IMR-90 (cell line): ENCODE results near the gene OR52M1. TPM values are rescaled to one million over a fixed set of nuclear protein-coding genes. Genes with fewer than 3 reads are reported as not detected.

Experiments used
- ATAC-seq: fragments of 200-7000 bp; cut with Tn5 transposase; 2 replicates; pipeline ENCODE4 v1.9.1; 2020; ENCODE audit warnings: low read depth, mild to moderate bottlenecking, moderate library complexity
- BruUV-seq: library from RNA; stranded (reverse); fragments of 400-500 nt; replicated peaks from 2 replicates; lab custom pipeline; 2021; lab: Mats Ljungman, UMichigan
- CTCF ChIA-PET: fragments of 300-600 bp; formaldehyde crosslinking; extraction: SDS; loops from one replicate; lab custom pipeline; 2021; ENCODE audit warnings: antibody characterized with exemption; lab: Yijun Ruan, JAX
- POLR2A ChIA-PET: fragments of 300-600 bp; sonication (Branson Sonifier 250); formaldehyde crosslinking; loops from one replicate; lab custom pipeline; 2022; ENCODE audit warnings: antibody characterized with exemption; ENCODE audit not compliant: unreplicated experiment; lab: Charles Lee
- DNase-seq: peaks from one replicate; pipeline ENCODE4 v3.0.0; 2013
- H2AFZ ChIP-seq: replicated peaks from 2 replicates; pipeline ENCODE3; 2013; ENCODE audit warnings: low read length, mild to moderate bottlenecking; ENCODE audit not compliant: poor library complexity
- H2AK5ac ChIP-seq: 2 replicates; pipeline ENCODE4 v1.6.1; 2013; ENCODE audit warnings: low read depth, low read length, inconsistent platforms
- H2AK9ac ChIP-seq: replicated peaks from 2 replicates; pipeline ENCODE3; 2013; ENCODE audit warnings: mild to moderate bottlenecking, low read depth, low read length, moderate library complexity; ENCODE audit not compliant: poor library complexity
- H2BK120ac ChIP-seq: 2 replicates; pipeline ENCODE4 v1.6.1; 2013; ENCODE audit warnings: low read depth, low read length, inconsistent platforms
- H2BK15ac ChIP-seq: 3 replicates; pipeline ENCODE4 v1.6.1; 2013; ENCODE audit warnings: low read depth, low read length, inconsistent platforms
- H2BK20ac ChIP-seq: 2 replicates; pipeline ENCODE4 v1.6.1; 2013; ENCODE audit warnings: low read depth, mild to moderate bottlenecking, inconsistent platforms, low read length, moderate library complexity
- H2BK5ac ChIP-seq: 2 replicates; pipeline ENCODE4 v1.6.1; 2013; ENCODE audit warnings: mild to moderate bottlenecking, low read depth, low read length, inconsistent platforms; ENCODE audit not compliant: poor library complexity, severe bottlenecking
- H3K14ac ChIP-seq: replicated peaks from 2 replicates; pipeline ENCODE4 v1.6.1; 2013; ENCODE audit warnings: low read depth, low read length, inconsistent platforms
- H3K18ac ChIP-seq: 2 replicates; pipeline ENCODE4 v1.6.1; 2013; ENCODE audit warnings: low read depth, low read length, control low read depth
- H3K23ac ChIP-seq: 2 replicates; pipeline ENCODE4 v1.6.1; 2013; ENCODE audit warnings: low read depth, low read length, inconsistent platforms
- H3K27ac ChIP-seq: 2 replicates; pipeline ENCODE4 v1.5.1; 2013; ENCODE audit warnings: mild to moderate bottlenecking, control low read depth, low read length; ENCODE audit not compliant: insufficient read depth
- H3K27me3 ChIP-seq: 2 replicates; pipeline ENCODE4 v1.6.1; 2013; ENCODE audit warnings: low read length; ENCODE audit not compliant: control insufficient read depth, insufficient read depth
- H3K36me3 ChIP-seq: 2 replicates; pipeline ENCODE4 v1.6.1; 2013; ENCODE audit warnings: low read length, mixed read lengths; ENCODE audit not compliant: control insufficient read depth, insufficient read depth
- H3K4ac ChIP-seq: 2 replicates; pipeline ENCODE4 v1.6.1; 2013; ENCODE audit warnings: low read depth, low read length, inconsistent platforms
- H3K4me1 ChIP-seq: 2 replicates; pipeline ENCODE4 v1.6.1; 2013; ENCODE audit warnings: low read length, mixed read lengths; ENCODE audit not compliant: control insufficient read depth, insufficient read depth
- H3K4me2 ChIP-seq: 2 replicates; pipeline ENCODE4 v1.6.1; 2013; ENCODE audit warnings: low read depth, mild to moderate bottlenecking, control low read depth, low read length, moderate library complexity
- H3K4me3 ChIP-seq: 2 replicates; pipeline ENCODE4 v1.5.1; 2013; ENCODE audit warnings: low read depth, mild to moderate bottlenecking, control low read depth, low read length, moderate library complexity; ENCODE audit not compliant: insufficient read depth
- H3K56ac ChIP-seq: 2 replicates; pipeline ENCODE4 v1.6.1; 2013; ENCODE audit warnings: low read length, inconsistent platforms; ENCODE audit not compliant: insufficient read depth; ENCODE audit errors: extremely low read depth
- H3K79me1 ChIP-seq, 2 experiments: 2 replicates each; pipeline ENCODE4 v1.6.1; 2013; ENCODE audit warnings: low read length in 2 of 2, inconsistent platforms in 1 of 2, low read depth in 1 of 2
- H3K9ac ChIP-seq: 2 replicates; pipeline ENCODE4 v1.6.1; 2013; ENCODE audit warnings: low read depth, low read length, control low read depth
- H3K9me1 ChIP-seq: 2 replicates; pipeline ENCODE4 v1.6.1; 2013; ENCODE audit warnings: low read length, inconsistent platforms; ENCODE audit not compliant: insufficient read depth
- H3K9me3 ChIP-seq: 2 replicates; pipeline ENCODE4 v1.6.1; 2013; ENCODE audit warnings: low read length; ENCODE audit not compliant: control insufficient read depth, insufficient read depth
- H4K20me1 ChIP-seq: 2 replicates; pipeline ENCODE4 v1.6.1; 2013; ENCODE audit warnings: low read length, inconsistent platforms; ENCODE audit not compliant: insufficient read depth
- H4K5ac ChIP-seq: 2 replicates; pipeline ENCODE4 v1.6.1; 2013; ENCODE audit warnings: mild to moderate bottlenecking, low read depth, low read length, control low read depth
- H4K8ac ChIP-seq, 2 experiments: 2 replicates each; pipeline ENCODE4 v1.6.1; 2013; ENCODE audit warnings: low read depth in 2 of 2, low read length in 2 of 2, control low read depth in 1 of 2, inconsistent platforms in 1 of 2
- H4K91ac ChIP-seq: 2 replicates; pipeline ENCODE4 v1.6.1; 2013; ENCODE audit warnings: low read depth, low read length, inconsistent platforms; ENCODE audit not compliant: insufficient read depth
- BHLHE40 ChIP-seq: fragments of 150-350 bp; IDR thresholded peaks from 2 replicates; pipeline ENCODE4 v1.6.1; 2016; ENCODE audit warnings: mild to moderate bottlenecking, low read depth, low read length
- CEBPB ChIP-seq: IDR thresholded peaks from 2 replicates; pipeline ENCODE4 v1.6.1; 2012; ENCODE audit warnings: low read depth, low read length, improper control_type of control experiment
- CHD1 ChIP-seq: IDR thresholded peaks from 2 replicates; pipeline ENCODE4 v1.6.1; 2012; ENCODE audit warnings: low read depth, low read length, improper control_type of control experiment
- CTCF ChIP-seq: conservative IDR thresholded peaks from 2 replicates; pipeline ENCODE4 v1.5.1; 2012; ENCODE audit warnings: mild to moderate bottlenecking, low read depth, low read length, improper control_type of control experiment
- MAFK ChIP-seq: IDR thresholded peaks from 2 replicates; pipeline ENCODE4 v1.6.1; 2012; ENCODE audit warnings: low read depth, low read length, improper control_type of control experiment
- MAZ ChIP-seq: IDR thresholded peaks from 2 replicates; pipeline ENCODE4 v1.6.1; 2012; ENCODE audit warnings: low read depth, mild to moderate bottlenecking, low read length, improper control_type of control experiment, moderate library complexity, borderline replicate concordance
- POLR2A ChIP-seq: IDR thresholded peaks from 2 replicates; pipeline ENCODE4 v1.6.1; 2012; ENCODE audit warnings: mild to moderate bottlenecking, low read depth, low read length
- RAD21 ChIP-seq: IDR thresholded peaks from 2 replicates; pipeline ENCODE4 v1.6.1; 2012; ENCODE audit warnings: low read length, improper control_type of control experiment
- WGBS, 2 experiments: methylation state at CpG; one replicate each; pipeline versions ENCODE4 v1.1.5 to v1.1.7; 2013; ENCODE audit warnings: missing lambda C conversion rate in 2 of 2; ENCODE audit not compliant: insufficient read length in 1 of 2; ENCODE audit errors: extremely low coverage in 2 of 2; 5-methylcytosine and 5-hydroxymethylcytosine counted together
- dilution Hi-C: fragments of 300-500 bp; cut with HindIII; formaldehyde crosslinking; loops from one replicate; pipeline ENCODE4 v1.14.3; 2018; ENCODE audit warnings: low sequenced_read_pairs; ENCODE audit not compliant: unreplicated experiment
- in situ Hi-C: fragments of 300-500 bp; cut with MboI; formaldehyde crosslinking; loops from 3 replicates; pipeline ENCODE4 v1.14.3; 2019; ENCODE audit warnings: low sequenced_read_pairs, inconsistent platforms, mixed read lengths
- intact Hi-C: fragments of 100-400 bp; cut with micrococcal nuclease; formaldehyde crosslinking; loops from 2 replicates; pipeline ENCODE4 v1.10.0; 2022
- polyA plus RNA-seq, 3 experiments: library from polyadenylated mRNA; depleted of rRNA; stranded (reverse); fragments of >200 nt; gene quantifications; 2 replicates each; pipeline ENCODE4 v1.2.3, GENCODE V29; 2012; ENCODE audit warnings: low replicate concordance in 1 of 3
- total RNA-seq: library from RNA; depleted of rRNA; stranded (reverse); fragments of >200 nt; gene quantifications from 2 replicates; pipeline ENCODE4 v1.2.3, GENCODE V29; 2012

Gene OR52M1
- total and polyA plus RNA-seq, 2 of the 4 experiments (the other 2 are of a cell fraction): not detected

GRCh38 chr11:4541071-4541470, 3.9 kb upstream of the OR52M1 start:
- no CpG with 5 or more reads among the region's 1 CpG for WGBS, 2 experiments
- H2AK9ac ChIP-seq: no peak overlapping the region
- POLR2A ChIA-PET: no interaction called here
- H3K4me3 ChIP-seq: no peak overlapping the region
- TF ChIP-seq CTCF: no peak
- no peak for TF ChIP-seq CEBPB
- no peak for TF ChIP-seq MAFK
- TF ChIP-seq POLR2A: no peak
- no peak for TF ChIP-seq CHD1
- no peak for TF ChIP-seq MAZ
- no peak for TF ChIP-seq RAD21
- TF ChIP-seq BHLHE40: no peak
- no TSS peak for BruUV-seq
- in situ Hi-C loops (loop anchor here (5.0 kb wide), 1 partner anchor 359 kb away; no protein-coding TSS in a partner anchor), dilution Hi-C loops (no loop called here), intact Hi-C loops (no loop called here)
- ATAC-seq (no peak), DNase-seq (no peak)
- no peak overlapping the region for H3K9ac ChIP-seq
- no peak overlapping the region for H4K8ac ChIP-seq
- H3K4me2 ChIP-seq: no peak overlapping the region
- H3K23ac ChIP-seq: no peak overlapping the region
- no peaks in the 10 kb centered on the region for H3K9me3 ChIP-seq
- no peak overlapping the region for H3K56ac ChIP-seq
- H2BK120ac ChIP-seq: no peak overlapping the region
- CTCF ChIA-PET: interaction anchor here (2.9 kb wide), 1 partner anchor 354 kb away, joined by 28 read pairs; no protein-coding TSS in a partner anchor
- H2AK5ac ChIP-seq: no peak overlapping the region
- H3K27me3 ChIP-seq: no peaks in the 10 kb centered on the region
- H3K4me1 ChIP-seq: no peaks in the 10 kb centered on the region
- H4K5ac ChIP-seq: no peak overlapping the region
- no peak overlapping the region for H3K27ac ChIP-seq
- no peak overlapping the region for H2BK5ac ChIP-seq
- no peak overlapping the region for H2BK15ac ChIP-seq
- no peak overlapping the region for H4K91ac ChIP-seq
- H2BK20ac ChIP-seq: no peak overlapping the region
- no peaks in the 10 kb centered on the region for H4K20me1 ChIP-seq
- no peaks in the 10 kb centered on the region for H3K36me3 ChIP-seq
- no peaks in the 10 kb centered on the region for H3K79me1 ChIP-seq
- H2AFZ ChIP-seq: no peak overlapping the region
- H3K9me1 ChIP-seq: no peaks in the 10 kb centered on the region
- H3K14ac ChIP-seq: no peak overlapping the region
- H3K4ac ChIP-seq: no peak overlapping the region
- no peak overlapping the region for H3K18ac ChIP-seq
